ENCODE data around the gene ALDH4A1. TPM values are rescaled to one million over a fixed set of nuclear protein-coding genes. Genes with fewer than 3 reads are reported as not detected.

ALDH4A1 gene
- total RNA-seq, 2 experiments from 2014 or later: 6.1 to 7.6 TPM

- intact Hi-C loops (cut with micrococcal nuclease; ENCODE audit: unreplicated experiment): no loop called here
- no peak overlapping the region for H2AFZ ChIP-seq (ENCODE audit: low read length)
- ChIA-PET CTCF (ENCODE audit: unreplicated experiment) (no interaction called here), POLR2A (no interaction called here)
- BruUV-seq (replicated peaks): no TSS peak
- no peaks in the 10 kb centered on the region for H3K9me2 ChIP-seq (ENCODE audit: insufficient read depth, low read length)
- no peaks in the 10 kb centered on the region for H3K4me1 ChIP-seq (ENCODE audit: insufficient read depth, low read length, poor library complexity, severe bottlenecking)
- H3K4me2 ChIP-seq (ENCODE audit: low read length): no peak overlapping the region
- no peaks in the 10 kb centered on the region for H3K79me2 ChIP-seq (ENCODE audit: insufficient read depth, low read depth, low read length)
- no peak overlapping the region for H3K4me3 ChIP-seq (ENCODE audit: low read depth, low read length, poor library complexity, severe bottlenecking)
- no peaks in the 10 kb centered on the region for H4K20me1 ChIP-seq (ENCODE audit: insufficient read depth, low read length)
- no peak overlapping the region for H3K27ac ChIP-seq (ENCODE audit: low read depth, low read length, poor library complexity, severe bottlenecking)
- H3K36me3 ChIP-seq (ENCODE audit: insufficient read depth, low read length): no peaks in the 10 kb centered on the region
- TF ChIP-seq EZH2phosphoT487 (IDR thresholded peaks at IDR 0.05; ENCODE audit: borderline replicate concordance, low read depth, low read length) (no peak), CTCF (conservative IDR thresholded peaks at IDR 0.05; ENCODE audit: low read length) (no peak)
- no peak for DNase-seq (ENCODE audit: low spot score)
- H3K9me3 ChIP-seq (ENCODE audit: low read length): no peaks in the 10 kb centered on the region
These were observed 11.0 kb downstream of the ALDH4A1 start for GRCh38 chr1:18891426-18891780.

GRCh38 chr1:18890706-18891425 lies 11.5 kb downstream of the ALDH4A1 start:
- Histone ChIP-seq H3K9me2 (ENCODE audit: insufficient read depth, low read length) (no peaks in the 10 kb centered on the region), H3K4me2 (ENCODE audit: low read length) (no peak overlapping the region), H3K4me3 (ENCODE audit: low read depth, low read length, poor library complexity, severe bottlenecking) (no peak overlapping the region), H4K20me1 (ENCODE audit: insufficient read depth, low read length) (no peaks in the 10 kb centered on the region), H3K9me3 (ENCODE audit: low read length) (no peaks in the 10 kb centered on the region), H3K36me3 (ENCODE audit: insufficient read depth, low read length) (no peaks in the 10 kb centered on the region), H3K27ac (ENCODE audit: low read depth, low read length, poor library complexity, severe bottlenecking) (no peak overlapping the region), H2AFZ (ENCODE audit: low read length) (no peak overlapping the region), H3K4me1 (ENCODE audit: insufficient read depth, low read length, poor library complexity, severe bottlenecking) (no peaks in the 10 kb centered on the region), H3K79me2 (ENCODE audit: insufficient read depth, low read depth, low read length) (no peaks in the 10 kb centered on the region)
- CTCF ChIA-PET (ENCODE audit: unreplicated experiment): no interaction called here
- intact Hi-C loops (cut with micrococcal nuclease; ENCODE audit: unreplicated experiment): no loop called here
- POLR2A ChIA-PET: no interaction called here
- BruUV-seq (replicated peaks): no TSS peak
- no peak for DNase-seq (ENCODE audit: low spot score)
- TF ChIP-seq CTCF (conservative IDR thresholded peaks at IDR 0.05; ENCODE audit: low read length) (no peak), EZH2phosphoT487 (IDR thresholded peaks at IDR 0.05; ENCODE audit: borderline replicate concordance, low read depth, low read length) (no peak)

- no peaks in the 10 kb centered on the region for H3K36me3 ChIP-seq (ENCODE audit: insufficient read depth, low read length)
- TF ChIP-seq CTCF (conservative IDR thresholded peaks at IDR 0.05; ENCODE audit: low read length) (no peak), EZH2phosphoT487 (IDR thresholded peaks at IDR 0.05; ENCODE audit: borderline replicate concordance, low read depth, low read length) (no peak)
- CTCF ChIA-PET (ENCODE audit: unreplicated experiment): no interaction called here
- no peaks in the 10 kb centered on the region for H3K9me2 ChIP-seq (ENCODE audit: insufficient read depth, low read length)
- no peaks in the 10 kb centered on the region for H4K20me1 ChIP-seq (ENCODE audit: insufficient read depth, low read length)
- H3K9me3 ChIP-seq (ENCODE audit: low read length): no peaks in the 10 kb centered on the region
- no peak for DNase-seq (ENCODE audit: low spot score)
- BruUV-seq (replicated peaks): no TSS peak
- POLR2A ChIA-PET: no interaction called here
- intact Hi-C loops (cut with micrococcal nuclease; ENCODE audit: unreplicated experiment): no loop called here
- H3K27ac ChIP-seq (ENCODE audit: low read depth, low read length, poor library complexity, severe bottlenecking): no peak overlapping the region
- no peaks in the 10 kb centered on the region for H3K79me2 ChIP-seq (ENCODE audit: insufficient read depth, low read depth, low read length)
- no peak overlapping the region for H2AFZ ChIP-seq (ENCODE audit: low read length)
- no peak overlapping the region for H3K4me3 ChIP-seq (ENCODE audit: low read depth, low read length, poor library complexity, severe bottlenecking)
- H3K4me2 ChIP-seq (ENCODE audit: low read length): no peak overlapping the region
- no peaks in the 10 kb centered on the region for H3K4me1 ChIP-seq (ENCODE audit: insufficient read depth, low read length, poor library complexity, severe bottlenecking)
These were observed 16.4 kb downstream of the ALDH4A1 start for GRCh38 chr1:18886003-18886335.
